AG20443 (cell line): ENCODE results near the gene OPCML.

Experiments used
- DNase-seq: peaks from one replicate; pipeline ENCODE4 v3.0.0; 2012; ENCODE audit warnings: low spot score, mixed read lengths

The OPCML gene

DNA sequence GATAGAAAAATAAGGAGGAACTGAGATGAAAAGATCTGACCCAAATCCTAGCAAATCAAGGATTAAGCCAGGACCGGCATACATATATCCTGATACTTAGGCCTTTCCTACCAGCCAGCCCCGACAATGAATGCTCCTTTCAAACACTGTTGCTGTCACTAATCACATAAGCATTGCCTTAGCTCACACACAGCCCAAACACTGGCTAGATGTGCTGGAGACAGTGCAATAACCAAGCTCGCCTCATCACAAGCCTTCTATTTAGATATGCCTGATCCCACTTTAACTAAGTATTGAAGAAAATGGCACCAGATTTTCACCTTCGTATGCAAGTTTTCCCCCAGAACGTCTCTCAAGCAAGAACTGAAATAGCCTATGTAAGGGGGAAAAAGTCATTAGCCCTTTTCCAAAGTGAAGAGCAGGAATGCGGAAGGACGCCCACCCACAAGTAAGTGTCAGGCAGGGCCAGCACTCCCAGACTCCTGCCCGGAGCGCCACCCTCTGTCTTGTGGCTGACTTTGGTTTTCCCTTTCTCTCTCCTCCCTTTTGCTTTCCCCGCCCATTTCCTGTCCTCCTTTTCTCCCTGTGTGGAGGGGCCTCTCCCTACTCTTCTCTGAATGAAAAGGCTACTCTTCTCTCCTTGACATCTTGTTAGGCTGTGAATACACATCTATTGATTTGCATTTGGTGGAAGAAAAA lies 8.9 kb upstream of the OPCML start:
- DNase-seq, result no peak

DNA sequence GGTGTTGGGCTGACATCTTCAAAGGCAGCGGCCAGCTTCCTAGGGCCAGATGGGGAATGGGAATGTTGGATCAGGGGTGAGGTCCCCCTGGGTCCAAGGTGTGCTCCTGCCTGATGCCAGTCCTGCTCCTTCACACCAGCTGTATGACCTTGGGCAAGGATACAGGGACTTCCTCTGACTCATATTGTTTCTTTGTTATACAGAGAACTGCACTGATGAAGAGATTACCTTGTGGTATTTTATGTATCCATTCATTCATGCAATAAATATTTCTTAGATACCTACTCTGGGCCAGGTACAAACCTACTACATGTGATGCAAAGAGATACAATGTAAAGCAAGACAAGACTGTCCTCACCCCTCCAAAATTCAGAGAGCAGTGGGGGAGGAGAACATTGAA lies 3.9 kb upstream of the OPCML start:
- DNase-seq, result no peak

DNA sequence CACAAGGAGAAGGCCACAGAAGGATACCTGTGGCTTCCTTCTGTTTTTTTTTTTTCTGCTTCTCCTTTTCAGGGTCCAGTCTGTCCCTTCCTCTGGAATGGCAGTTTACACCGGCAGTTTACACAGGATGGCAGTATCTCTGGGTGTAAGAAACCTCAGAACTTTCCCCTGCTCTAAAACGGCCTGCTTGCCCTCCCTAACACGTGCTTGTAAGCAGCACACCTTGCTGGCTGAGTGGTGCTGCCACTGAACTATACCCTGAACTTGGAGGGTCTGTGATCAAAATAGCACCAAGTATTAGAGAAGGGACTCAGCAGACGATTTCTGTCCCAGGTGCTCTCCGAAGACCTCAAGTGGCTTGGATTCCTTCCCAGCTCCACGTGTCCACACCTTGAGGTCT lies 904 bp upstream of the OPCML start:
- DNase-seq, result no peak

DNA sequence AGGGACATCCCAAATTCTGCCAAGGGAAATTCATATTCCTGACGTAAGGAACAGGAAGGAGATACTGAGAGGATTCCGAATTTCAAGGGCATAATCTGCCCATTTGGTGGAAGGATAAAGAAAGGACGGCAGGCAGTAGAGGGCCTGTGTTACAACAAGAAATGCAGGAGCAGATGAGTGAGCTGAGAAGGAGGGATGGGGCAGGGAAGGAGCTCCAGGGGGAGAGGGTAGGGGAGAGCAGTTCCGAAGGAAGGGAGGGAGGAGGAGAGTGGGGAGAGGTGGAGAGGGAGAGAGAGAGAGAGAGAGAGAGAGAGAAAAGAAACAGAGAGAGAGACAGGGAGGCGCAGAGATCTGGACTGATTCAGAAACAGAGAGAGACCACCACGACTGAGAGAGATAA lies 843 bp downstream of the OPCML start:
- no peak for DNase-seq

DNA sequence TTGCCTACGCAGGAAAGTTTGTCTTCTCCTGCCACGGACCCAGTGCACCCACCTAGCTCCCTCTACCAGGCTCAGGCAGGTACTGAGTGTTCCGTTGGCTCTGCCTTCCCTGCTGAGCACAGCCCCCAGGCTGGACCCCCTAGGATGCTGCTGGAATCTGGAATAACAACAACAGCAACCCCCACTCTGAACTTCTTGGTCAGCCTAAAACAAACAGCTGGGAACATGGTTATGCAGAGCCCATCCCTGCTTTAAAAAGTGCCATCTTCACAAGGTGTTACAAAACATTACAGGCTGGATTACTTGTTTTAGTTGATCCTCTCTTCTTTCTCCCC lies 1.8 kb downstream of the OPCML start:
- no peak for DNase-seq

DNA sequence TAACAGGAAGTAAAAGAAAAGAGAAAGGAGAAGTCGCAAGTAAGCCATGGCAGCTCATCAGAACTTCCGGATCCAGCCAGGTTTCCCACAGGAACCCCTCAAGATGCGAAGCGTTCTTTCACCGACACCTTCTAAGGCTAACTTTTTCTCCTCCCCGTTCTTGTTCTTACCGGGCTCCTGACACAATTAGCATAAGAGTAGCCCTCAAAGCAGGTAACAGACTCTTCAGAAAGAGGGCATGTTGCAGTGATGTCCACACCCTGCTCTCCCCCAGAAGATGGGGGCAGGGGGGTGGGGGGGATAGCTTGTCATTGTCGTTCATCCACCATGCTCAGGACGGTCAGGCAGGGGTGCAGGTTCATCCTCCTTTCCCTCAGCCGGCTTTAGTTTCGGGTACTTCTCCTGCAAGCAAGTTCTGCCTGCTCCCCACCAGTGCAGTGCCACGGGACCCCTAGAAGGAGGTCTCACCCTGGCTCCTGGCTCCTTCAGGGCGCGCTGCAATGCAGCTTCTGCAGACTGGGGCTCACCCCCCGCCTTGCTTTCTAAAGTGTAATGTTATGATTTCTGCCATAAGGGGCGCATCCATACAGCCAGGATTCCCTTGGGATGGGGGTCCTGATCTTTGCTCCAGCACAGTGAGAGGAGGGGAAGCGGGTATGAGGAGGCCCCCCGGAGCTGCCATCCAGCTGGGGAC lies 2.3 kb downstream of the OPCML start:
- DNase-seq, result no peak

DNA sequence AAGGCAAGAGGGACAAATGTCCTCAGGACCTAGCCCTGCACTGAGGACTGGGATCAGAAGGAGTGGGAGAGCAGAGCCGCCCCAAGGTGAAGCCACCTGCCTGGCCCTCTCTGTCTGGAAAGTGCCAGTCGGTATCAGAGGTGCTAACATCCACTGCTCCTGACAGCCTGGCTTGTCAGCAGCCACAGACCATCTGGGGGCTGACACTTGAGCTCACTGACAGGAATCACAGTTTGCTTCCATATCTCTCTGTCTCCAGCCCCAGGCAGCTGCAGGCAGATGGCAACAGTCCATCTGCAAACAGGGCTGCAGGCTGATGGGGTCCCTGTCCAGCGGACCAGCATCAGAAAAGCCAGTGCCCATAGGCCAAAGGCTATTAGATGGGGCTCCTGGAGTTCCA lies 5.5 kb downstream of the OPCML start:
- no peak for DNase-seq

DNA sequence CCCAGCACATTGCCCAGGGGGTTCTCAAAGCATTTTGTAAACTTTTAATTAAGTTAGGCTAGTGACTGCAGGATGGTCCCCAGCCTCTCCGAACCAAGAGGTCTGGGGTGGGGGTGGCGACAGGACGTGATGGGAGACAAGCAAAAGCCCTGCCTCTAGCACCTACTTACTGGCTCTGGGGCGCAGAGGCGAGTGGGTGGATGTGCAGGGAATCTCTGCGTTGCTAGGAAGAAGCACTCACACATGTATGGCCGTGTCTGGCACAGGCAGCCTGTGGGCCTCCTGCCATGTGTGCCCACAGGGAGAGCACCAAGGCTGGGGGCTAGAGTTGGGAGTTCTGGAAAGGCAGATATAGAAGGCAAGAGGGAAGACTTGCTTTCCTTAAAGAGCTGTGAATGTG lies 6.3 kb downstream of the OPCML start:
- DNase-seq, result no peak

DNA sequence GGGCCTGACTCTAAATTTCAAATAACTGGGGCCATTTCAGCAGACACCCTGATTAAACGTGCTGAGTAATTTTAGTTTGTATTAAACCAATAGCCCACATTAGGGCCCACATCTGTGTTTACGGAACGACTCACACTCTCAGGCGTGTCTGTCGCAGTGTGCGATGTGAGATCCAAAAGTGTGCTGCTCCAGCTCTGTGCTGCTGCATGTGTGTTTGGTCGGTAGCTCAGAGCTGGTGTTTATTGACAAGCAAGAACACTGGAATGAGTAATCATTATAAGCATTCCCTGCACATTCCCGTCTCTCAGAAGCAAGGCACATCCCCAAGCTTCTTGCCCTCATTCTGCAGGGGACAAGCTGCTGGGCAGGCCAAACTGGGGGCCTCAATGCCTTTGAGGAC lies 7.8 kb downstream of the OPCML start:
- DNase-seq, result no peak

DNA sequence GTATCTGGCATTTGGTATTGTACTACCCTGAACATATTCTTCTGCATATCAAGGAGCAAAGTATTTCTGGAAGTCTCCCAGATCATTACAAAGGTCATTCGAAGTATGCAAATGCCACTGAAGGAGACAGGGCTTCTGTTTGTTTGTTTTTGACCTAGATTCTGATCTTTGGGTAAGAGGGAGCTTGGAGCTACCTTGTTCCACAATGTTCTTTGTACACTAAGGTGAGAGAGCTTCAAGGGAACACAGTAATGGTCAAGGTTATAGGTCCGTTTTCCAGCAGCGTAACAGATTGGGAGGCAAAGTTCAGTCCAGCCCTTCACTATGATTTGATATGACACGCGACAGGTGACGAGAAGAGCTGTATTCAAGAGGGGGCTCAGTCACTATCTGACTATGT lies 10.0 kb downstream of the OPCML start:
- DNase-seq, result no peak

DNA sequence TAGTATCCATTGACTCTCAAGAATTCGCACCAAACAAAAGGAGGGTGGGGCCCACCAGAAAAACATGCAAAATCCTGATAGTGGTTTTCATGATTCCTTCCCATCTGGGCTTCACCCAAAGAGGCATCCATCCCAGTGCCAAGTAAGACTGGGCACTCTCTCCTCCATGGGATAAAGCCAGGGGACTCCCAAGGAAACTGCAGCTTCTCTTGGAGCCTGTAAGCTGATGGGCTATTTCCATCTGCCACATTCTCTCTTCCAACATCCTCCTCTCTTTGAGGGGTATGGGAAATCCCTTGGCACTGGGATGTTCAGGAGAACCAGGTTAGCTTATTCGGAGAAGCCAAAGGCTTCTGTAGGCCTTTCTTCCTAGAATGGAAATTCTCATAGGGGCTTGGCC lies 10.8 kb downstream of the OPCML start:
- no peak for DNase-seq

DNA sequence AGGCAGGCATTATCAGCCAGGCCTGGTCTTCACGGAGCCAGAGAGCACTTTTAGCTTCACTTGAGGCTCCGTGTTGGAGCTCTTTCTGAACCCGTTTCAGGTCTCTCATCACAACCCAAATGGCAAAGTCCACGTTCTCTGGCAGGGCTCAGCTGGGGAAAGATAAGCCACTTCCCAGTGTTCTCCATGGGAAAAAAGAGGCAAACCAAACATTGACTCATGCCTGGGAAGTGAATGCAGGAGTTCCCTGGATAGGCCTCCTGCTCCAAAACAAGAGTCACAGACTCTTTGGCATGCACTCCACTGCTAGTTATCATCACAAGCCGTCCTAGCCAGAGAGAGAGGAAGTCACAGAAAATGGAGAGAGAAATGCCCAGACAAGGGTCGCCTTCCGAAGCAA lies 11.6 kb downstream of the OPCML start:
- no peak for DNase-seq

DNA sequence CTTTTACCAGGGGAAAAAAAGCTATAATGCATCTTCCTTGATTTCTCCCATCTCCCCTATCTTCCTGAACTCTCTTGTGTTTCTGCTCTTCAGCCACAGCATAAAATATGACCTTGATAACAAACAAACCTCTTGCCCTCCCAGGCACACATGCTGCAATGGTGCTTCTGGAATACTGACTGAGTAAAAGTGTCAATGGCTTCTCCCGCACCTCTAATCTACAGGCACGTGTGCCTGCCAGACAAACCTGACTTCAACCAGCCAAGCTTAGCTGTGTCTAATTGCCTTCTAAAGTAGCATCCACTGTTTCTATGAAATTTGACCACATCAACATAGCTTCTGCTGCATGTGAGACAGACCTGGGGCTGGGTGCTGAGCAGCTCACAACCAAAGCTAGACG lies 12.7 kb downstream of the OPCML start:
- DNase-seq, result no peak

DNA sequence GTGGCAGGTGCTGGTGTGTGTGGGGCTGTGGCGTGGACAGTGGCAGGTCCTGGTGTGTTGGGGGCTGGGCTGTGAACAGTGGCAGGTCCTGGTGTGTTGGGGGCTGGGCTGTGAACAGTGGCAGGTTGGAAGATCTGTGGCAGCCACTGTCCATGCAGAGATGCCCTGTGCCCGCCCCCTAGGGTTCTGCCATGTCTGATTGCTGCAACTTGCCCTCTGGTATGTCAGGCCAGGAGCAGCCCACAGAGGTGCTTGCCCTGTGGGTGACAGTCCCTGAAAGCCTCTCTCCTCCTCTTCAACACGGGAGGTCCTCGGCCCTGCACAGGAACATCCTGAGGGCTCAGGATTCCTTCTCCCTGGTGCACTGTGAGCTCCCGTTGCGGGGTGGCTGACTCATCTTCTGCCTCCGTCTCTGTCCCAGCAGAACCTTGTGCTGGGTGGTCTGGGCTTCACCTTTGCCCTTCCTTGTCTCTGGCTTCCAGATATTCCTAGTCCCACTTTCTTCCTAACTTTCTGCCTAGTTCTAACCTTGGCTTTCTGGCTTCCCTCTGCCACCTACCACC lies 13.5 kb downstream of the OPCML start:
- no peak for DNase-seq

DNA sequence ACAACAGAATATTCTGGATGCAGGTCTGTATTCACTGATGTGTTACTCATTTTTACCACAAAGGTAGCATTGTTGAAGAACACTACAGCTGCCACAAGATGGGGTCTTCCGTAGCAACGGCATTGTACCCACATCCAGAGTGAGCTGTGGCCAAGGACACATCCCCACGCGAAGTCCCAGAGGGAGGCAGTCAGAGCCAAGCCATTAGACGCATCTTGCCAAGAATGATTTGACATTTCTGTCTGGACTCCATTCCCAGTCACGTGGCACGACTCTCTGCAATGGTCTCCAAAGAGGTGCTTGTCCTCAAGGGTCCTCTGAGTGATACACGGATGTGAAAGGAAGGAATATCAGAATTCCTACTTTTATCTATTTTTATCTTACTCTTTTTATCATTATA lies 15.5 kb downstream of the OPCML start:
- DNase-seq, result no peak

DNA sequence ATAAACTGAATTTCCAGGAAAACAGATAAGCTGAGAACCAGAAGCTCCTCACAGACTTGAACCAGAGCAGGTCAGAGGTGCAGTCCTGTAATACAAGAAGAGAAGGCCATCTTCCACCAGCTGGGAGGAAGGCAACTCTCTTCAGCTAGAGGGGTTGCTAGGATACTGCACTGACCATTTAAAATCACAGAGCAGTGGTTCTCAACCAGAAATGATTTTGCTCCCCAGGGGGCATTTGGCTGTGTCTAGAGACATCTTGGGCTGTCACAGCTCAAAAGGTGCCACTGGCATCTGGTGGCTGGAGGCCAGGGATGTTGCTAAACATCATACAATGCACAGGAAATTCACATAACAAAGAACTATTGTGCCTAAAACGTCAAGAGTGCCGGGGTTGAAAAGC lies 17.2 kb downstream of the OPCML start:
- DNase-seq, result no peak

DNA sequence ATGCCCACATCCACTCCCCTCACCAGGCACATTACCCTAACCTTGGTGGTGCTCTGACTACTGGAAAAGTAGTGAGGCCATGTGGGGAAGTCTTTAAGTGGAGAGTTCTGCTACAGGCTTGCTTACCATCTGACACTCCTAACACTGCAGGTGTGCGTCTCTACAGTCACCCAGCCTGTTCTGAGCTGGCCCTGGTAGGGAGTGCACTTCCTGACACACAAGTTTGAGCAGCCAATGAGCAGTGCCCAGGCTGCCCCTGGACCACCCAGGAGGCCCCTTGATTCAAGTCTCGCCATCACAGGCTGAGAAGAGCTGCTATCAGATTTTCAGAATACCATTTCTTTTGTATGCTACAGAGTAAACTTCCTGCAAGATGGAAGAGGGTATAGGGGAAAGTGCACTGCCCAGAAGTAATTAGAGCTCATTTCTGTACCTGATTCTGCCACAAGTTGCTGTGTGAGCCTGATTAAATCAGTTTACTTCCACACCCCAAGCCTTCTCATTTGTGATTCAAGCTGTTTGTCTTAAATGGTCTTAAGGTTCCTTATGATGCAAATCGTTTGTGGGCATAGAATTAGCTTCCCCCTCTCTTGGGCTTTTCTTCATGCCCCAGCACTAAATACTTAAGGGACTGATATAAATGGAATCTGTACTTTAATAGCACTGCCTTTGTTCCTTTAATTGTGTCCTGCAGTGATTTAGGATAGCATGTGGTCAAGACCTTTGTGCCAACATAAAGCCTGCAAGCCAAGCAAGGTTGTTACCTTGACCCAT lies 22.2 kb downstream of the OPCML start:
- DNase-seq, result no peak

DNA sequence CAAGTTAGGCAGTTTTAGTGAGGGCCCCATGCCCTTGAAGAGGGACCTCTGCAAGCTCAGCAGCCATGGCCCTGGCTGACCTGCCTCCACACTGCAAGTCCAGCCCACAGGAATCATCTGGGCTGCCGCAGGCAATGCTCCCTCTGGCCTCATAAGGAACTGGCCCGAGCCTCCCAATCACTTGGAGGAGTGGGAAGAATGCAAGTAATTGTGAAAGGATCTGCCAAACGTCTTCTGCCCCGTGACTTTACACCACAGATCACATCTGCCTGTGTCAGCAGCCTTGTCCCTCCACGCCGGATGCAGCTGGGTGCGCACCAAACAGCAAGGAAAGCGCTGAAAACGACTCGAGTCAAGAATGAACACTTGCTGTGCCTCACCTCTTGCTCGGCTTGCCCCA lies 23.8 kb downstream of the OPCML start:
- no peak for DNase-seq

DNA sequence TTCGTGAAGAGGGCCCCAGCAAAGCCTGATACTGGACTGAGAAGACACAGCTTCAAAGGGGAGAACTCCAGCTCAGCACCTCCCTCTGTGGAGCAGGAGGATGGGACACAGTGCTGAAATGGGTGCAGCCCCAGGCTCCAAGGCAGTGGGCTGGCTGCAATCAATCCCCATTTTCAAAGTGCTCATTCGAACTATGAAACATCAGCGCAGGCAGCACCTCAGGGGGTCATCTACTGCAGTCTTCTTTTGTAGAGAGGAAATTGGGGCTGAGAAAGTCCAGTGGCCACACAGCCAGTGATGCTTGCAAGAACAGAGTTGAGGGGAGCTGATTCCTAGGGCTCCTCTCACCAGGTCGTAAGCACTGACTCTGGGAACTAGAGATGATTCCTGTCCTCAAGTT lies 25.1 kb downstream of the OPCML start:
- DNase-seq, result no peak

DNA sequence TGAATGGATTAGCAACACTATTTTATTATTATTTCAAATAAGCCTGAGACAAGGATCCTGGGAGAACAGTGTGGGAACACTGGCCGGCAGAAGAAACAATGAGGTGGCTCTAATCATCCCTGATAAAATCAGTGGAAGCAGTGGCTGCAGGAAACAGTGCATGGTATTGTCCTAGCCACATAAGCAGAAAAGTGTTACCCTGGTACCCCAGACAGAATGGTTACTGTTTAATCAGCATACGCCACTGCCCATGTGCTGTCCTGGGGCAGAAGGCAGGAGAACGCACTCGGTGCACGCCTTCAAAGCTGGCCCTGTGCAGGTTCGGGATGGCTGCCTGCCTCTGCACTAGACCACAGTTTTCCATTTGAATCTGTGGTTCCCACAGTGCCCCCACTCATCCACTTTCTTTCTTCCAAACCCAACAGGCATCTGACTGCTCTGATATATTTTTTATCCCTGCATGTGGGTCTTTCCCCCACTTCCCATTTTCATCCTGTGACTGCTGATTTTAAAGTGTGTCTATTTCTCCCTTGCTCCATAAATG lies 25.7 kb downstream of the OPCML start:
- DNase-seq, result no peak

DNA sequence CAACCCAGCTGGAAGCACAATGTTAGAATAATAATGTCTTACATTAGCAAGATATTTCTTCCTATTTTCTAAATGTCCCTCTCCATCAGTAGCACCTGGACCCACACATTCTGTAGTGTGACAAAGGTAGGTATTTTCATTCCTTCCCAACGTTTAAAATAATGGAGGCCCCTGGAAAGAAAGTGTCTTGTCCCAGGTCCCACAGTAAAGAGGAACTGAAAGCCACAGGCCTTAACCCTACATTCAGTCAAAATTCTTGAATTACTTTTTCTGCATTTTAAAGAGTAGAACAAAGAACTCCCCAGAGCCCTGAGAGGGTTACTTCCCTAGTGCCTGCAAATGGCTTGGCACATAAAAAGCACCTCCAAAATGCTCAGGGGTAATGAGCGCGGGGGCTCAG lies 26.3 kb downstream of the OPCML start:
- no peak for DNase-seq

DNA sequence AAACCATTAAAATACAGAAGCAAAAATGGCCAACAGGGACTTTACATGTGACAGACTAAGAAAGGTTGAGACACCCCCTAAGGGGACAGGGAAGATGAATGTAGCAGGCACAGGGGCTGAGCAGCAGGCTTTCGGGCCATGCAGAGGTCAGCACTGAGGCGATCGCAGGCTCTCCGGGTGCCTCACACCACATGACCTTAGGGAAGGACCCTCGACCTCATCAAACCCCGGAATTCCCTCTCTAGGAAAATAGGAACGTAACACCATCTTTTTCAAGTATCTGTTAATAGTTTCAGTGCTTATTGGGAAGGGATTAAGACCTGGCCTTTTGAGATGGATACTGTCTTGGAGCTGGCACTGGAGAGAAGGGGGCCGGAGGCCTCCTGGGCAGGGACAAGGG lies 27.4 kb downstream of the OPCML start:
- DNase-seq, result no peak

DNA sequence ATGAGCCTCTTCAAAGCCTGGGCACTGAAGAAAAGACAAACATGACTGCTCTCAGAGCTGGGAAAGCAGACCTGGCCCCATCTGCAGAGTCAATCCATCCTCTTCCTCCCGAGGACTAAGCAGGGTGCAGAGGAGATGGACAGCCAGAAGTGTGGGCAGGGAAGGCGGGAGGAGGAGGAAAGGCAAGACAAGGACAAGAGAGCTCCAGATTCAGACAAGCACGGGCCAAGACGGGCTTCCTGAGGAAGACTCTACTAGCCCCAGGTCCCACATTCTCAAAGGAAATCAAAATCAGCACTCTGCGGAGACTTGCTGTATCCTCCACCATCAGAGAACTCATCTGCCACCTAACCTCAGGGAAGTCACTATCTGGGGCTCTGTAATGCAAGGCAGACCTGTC lies 28.5 kb downstream of the OPCML start:
- no peak for DNase-seq
